Activated CD4-positive, alpha-beta T cell treated with anti-CD3 and anti-CD28 coated beads, Interleukin-2, amount 10 ng/mL, durations not matched to agents 7 days and 5 days (primary cell): ENCODE data around the gene RUNX2. TPM values are rescaled to one million over a fixed set of nuclear protein-coding genes. Genes with fewer than 3 reads are reported as not detected.

Experiments used
- CTCF ChIA-PET: fragments of 350-600 bp; sonication (Branson Sonifier 250); formaldehyde crosslinking; loops from one replicate; lab custom pipeline; 2021; ENCODE audit warnings: antibody characterized with exemption; lab: Charles Lee
- POLR2A ChIA-PET: fragments of 350-600 bp; sonication (Branson Sonifier 250); formaldehyde crosslinking; loops from one replicate; lab custom pipeline; 2021; ENCODE audit warnings: antibody characterized with exemption; lab: Charles Lee
- DNase-seq: peaks from one replicate; pipeline ENCODE4 v3.0.0-alpha.2; 2020
- H3K27ac Mint-ChIP-seq: one replicate; pipeline ENCODE4 v1.8.0; 2021; ENCODE audit warnings: mild to moderate bottlenecking, moderate library complexity, mixed read lengths
- H3K27me3 Mint-ChIP-seq: one replicate; pipeline ENCODE4 v1.8.0; 2021; ENCODE audit warnings: mixed read lengths
- H3K36me3 Mint-ChIP-seq: one replicate; pipeline ENCODE4 v1.8.0; 2021; ENCODE audit warnings: low read depth, mixed read lengths
- H3K4me1 Mint-ChIP-seq: one replicate; pipeline ENCODE4 v1.8.0; 2021; ENCODE audit warnings: mixed read lengths
- H3K4me3 Mint-ChIP-seq: one replicate; pipeline ENCODE4 v1.8.0; 2021; ENCODE audit warnings: mild to moderate bottlenecking, moderate library complexity, mixed read lengths
- H3K9me3 Mint-ChIP-seq: one replicate; pipeline ENCODE4 v1.8.0; 2021; ENCODE audit warnings: mixed read lengths
- total RNA-seq, 2 experiments: library from RNA; stranded (reverse); gene quantifications; one replicate each; pipeline ENCODE4 v1.2.3, GENCODE V29; 2021

The RUNX2 gene
- total RNA-seq, 2 experiments from 2014 or later, result 13.2 to 13.4 TPM

DNA sequence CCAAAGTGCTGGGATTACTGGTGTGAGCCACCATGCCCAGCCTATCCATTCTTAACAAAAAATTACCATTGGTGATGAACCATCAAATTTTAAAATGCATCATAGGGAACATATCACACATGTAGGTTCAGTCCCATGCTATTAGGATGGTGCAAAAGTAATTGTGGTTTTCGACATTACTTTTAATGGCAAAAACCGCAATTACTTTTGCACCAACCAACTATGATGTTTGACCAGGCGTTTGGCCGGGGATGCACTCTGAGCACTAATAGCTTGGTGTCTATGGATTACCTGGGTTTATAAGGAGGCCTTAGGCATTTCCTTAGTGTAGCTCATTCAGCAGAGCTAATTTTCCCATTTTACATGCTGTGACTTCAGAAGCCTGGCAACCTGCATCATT lies 296.1 kb downstream of the RUNX2 start:
- DNase-seq, result no peak
- Mint-ChIP-seq H3K27me3 (no peaks in the 10 kb centered on the region), H3K9me3 (peaks cover 22% of the 10 kb centered on the region), H3K27ac (no peak overlapping the region), H3K36me3 (peaks cover 7% of the 10 kb centered on the region), H3K4me3 (no peak overlapping the region), H3K4me1 (peaks cover 27% of the 10 kb centered on the region)
- ChIA-PET CTCF (interaction anchor here (0.7 to 1.5 kb wide), 6 partner anchors 15 to 47 kb away, joined by 3 read pairs; no protein-coding TSS in a partner anchor), POLR2A (no interaction called here)

DNA sequence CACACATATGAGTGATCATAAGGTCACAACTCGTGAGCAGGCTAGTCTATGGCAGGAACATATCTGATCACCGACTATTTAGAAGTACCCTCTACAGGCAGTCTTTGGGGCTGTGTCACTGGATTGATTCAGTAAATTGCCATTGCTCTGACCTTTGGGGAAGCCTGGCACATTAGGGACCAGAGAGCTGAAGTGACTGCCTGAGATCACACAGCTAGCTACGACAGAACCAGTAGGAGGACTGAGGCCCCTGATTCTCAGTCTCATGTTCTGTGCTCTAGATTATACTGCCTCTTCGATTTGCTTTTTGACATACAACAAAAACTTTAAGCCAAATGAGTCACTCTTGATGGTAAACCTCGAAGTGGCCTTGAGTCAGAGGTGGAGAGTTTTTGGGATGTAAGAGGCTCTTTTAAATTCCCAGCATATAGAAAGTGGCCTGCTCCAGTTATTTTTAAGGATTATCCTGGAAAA lies 297.1 kb downstream of the RUNX2 start:
- DNase-seq, result no peak
- no peak overlapping the region for H3K27ac Mint-ChIP-seq
- no peak overlapping the region for H3K4me3 Mint-ChIP-seq
- no peaks in the 10 kb centered on the region for H3K27me3 Mint-ChIP-seq
- H3K9me3 Mint-ChIP-seq, result peaks cover 22% of the 10 kb centered on the region
- H3K4me1 Mint-ChIP-seq, result peaks cover 21% of the 10 kb centered on the region
- POLR2A ChIA-PET, result no interaction called here
- peaks cover 2% of the 10 kb centered on the region for H3K36me3 Mint-ChIP-seq
- CTCF ChIA-PET, result interaction anchor here (1.0 to 1.5 kb wide), 2 partner anchors 30 to 135 kb away, joined by 3 read pairs; no protein-coding TSS in a partner anchor

DNA sequence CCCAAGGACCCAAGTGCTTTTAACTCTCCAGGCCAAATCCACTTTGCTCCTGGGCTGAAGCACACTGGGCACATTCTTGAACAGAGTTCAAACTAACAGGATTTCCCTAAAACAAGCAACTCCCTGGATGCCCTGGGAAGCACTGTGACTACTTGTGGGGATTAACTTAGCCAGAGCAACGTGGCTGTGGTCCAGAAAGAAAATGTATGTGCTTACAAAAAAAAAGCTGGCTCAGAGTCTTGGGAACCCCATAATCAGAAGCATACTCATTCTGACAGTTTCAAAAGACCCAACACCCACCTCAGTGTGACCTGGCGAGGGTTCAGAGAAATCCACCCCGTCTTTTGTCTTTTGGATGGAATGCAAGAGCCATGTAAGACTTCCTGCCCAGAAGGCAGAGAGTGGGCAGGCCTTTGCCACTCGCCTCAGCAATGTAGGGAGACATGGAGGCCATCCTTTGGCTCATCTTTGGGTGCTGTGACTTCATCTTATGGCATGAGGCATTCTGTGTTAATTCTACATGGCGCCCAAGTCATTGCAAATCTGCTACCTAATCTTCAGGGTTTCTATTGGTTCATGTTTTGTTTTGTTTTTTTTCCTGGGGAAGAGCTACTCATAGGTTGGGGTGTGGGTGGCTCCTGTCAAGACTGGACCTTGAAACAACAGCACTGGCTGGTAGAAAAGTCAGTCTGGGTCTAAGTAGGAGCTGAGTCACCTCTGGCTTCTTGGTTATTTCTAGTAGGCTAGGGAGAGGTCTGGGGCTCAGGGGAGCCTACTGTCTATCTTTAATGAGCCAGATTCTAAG lies 298.2 kb downstream of the RUNX2 start:
- Mint-ChIP-seq H3K4me3 (no peak overlapping the region), H3K4me1 (peaks cover 14% of the 10 kb centered on the region), H3K9me3 (peaks cover 22% of the 10 kb centered on the region), H3K27ac (no peak overlapping the region), H3K27me3 (no peaks in the 10 kb centered on the region), H3K36me3 (peaks cover 2% of the 10 kb centered on the region)
- ChIA-PET POLR2A (no interaction called here), CTCF (interaction anchor here (1.6 kb wide), 1 partner anchor 10 kb away, joined by 4 read pairs; no protein-coding TSS in a partner anchor)
- DNase-seq, result no peak

DNA sequence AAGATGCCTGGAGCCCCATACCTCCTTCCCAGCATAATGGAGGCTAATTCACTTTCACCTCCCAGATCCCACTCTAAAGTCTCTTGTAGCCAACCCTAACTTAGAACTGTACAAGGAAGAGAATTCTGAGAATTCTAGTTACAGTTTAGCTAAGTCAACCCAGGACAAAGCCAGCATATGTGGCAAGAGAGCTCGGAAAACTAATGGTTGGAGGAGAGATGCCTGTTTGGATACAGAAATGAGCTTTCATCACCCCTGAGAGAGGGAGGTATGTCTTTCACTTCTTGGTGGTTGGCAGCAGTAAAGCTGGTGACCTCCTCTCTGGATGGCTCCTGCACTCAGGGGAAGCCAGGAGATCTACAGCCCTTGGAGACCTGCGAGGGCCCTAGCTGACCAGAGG lies 302.2 kb downstream of the RUNX2 start:
- Mint-ChIP-seq H3K9me3 (peaks cover 14% of the 10 kb centered on the region), H3K4me3 (no peak overlapping the region), H3K27ac (no peak overlapping the region), H3K27me3 (no peaks in the 10 kb centered on the region), H3K4me1 (peaks cover 10% of the 10 kb centered on the region), H3K36me3 (peaks cover 2% of the 10 kb centered on the region)
- no peak for DNase-seq
- ChIA-PET CTCF (interaction anchor here (0.7 to 1.8 kb wide), 5 partner anchors 9 to 21 kb away, joined by 3 to 5 read pairs (median 3); no protein-coding TSS in a partner anchor), POLR2A (no interaction called here)

DNA sequence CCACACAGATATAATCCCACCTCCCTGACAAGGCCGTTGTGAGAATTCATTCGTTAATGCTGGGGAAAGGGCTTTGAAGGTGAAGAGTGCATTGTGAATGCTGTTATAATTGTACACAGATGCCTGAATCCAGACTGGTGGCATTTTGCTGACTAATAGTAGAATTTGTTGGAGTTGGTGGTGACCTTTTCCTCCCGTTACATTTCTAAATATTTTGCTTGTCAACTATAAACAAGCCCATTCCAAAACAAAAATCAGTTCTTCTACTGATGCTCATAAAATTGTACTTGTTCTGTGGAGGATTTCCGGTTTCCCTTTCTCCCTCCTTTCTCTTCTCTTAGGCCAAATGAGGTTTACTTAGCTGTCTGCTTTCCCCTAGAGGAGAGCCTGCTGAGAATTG lies 302.7 kb downstream of the RUNX2 start:
- Mint-ChIP-seq H3K9me3 (peaks cover 14% of the 10 kb centered on the region), H3K4me1 (peaks cover 7% of the 10 kb centered on the region), H3K27ac (no peak overlapping the region), H3K36me3 (peaks cover 2% of the 10 kb centered on the region), H3K27me3 (no peaks in the 10 kb centered on the region), H3K4me3 (no peak overlapping the region)
- no peak for DNase-seq
- ChIA-PET POLR2A (no interaction called here), CTCF (interaction anchor here (0.7 to 1.8 kb wide), 4 partner anchors 15 to 21 kb away, joined by 3 to 4 read pairs (median 3); no protein-coding TSS in a partner anchor)

DNA sequence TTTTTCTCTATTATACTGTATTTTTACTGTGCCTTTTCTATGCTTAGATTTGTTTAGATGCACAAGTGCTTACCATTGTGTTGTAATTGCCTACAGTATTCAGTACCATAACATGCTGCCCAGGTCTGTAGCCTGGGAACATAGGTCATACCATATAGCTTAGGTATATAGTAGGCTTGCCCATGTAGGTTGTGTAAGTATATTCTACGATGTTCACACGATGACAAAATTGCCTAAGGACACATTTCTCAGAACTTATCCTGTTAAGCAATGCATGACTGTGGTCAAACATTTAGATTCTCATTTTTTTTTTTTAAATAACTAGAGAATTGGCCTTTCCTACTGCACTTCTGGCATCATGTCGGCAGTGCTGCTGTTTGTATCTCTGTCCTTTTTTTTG lies 303.3 kb downstream of the RUNX2 start:
- no peak for DNase-seq
- ChIA-PET POLR2A (no interaction called here), CTCF (interaction anchor here (1.5 to 1.8 kb wide), 3 partner anchors 14 to 20 kb away, joined by 3 to 4 read pairs (median 3); no protein-coding TSS in a partner anchor)
- no peak overlapping the region for H3K27ac Mint-ChIP-seq
- H3K4me1 Mint-ChIP-seq, result peaks cover 6% of the 10 kb centered on the region
- H3K36me3 Mint-ChIP-seq, result peaks cover 2% of the 10 kb centered on the region
- no peaks in the 10 kb centered on the region for H3K27me3 Mint-ChIP-seq
- H3K9me3 Mint-ChIP-seq, result peaks cover 14% of the 10 kb centered on the region
- H3K4me3 Mint-ChIP-seq, result no peak overlapping the region

DNA sequence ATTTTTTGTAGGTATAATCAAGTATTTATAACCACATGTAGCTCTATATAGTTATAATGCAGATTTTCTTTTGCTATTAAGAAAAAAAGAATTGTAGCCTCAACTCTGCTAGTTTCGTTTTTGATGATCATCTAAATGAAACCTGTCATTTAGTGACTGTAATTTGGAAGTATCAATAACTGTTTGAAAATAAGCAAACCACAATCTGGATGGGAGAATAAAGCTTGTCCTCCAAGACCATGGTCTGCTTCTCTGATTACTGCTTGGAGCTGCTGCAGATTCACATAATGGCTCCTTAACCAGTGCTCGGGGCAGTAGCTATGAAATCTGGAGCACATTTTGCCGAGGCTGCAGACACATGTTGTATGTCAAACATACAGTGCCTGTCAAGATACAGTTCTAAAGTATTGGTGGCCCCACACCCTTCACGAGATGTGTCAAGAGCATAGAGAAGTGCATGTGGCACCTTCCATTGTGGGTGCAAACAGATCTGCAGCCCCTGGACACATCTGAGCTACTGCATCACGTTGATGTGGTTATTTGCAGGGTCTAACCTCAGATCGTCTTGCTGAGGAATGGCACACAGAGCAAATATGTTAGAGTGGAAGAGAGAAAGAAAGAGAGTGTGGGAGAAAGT lies 305.3 kb downstream of the RUNX2 start:
- Mint-ChIP-seq H3K36me3 (peaks cover 2% of the 10 kb centered on the region), H3K27ac (no peak overlapping the region), H3K27me3 (no peaks in the 10 kb centered on the region), H3K4me3 (no peak overlapping the region), H3K4me1 (peaks cover 3% of the 10 kb centered on the region), H3K9me3 (peaks cover 4% of the 10 kb centered on the region)
- no peak for DNase-seq
- POLR2A ChIA-PET, result no interaction called here
- CTCF ChIA-PET, result interaction anchor here (0.9 to 1.2 kb wide), 4 partner anchors 9 to 42 kb away, joined by 3 to 6 read pairs (median 3); no protein-coding TSS in a partner anchor

DNA sequence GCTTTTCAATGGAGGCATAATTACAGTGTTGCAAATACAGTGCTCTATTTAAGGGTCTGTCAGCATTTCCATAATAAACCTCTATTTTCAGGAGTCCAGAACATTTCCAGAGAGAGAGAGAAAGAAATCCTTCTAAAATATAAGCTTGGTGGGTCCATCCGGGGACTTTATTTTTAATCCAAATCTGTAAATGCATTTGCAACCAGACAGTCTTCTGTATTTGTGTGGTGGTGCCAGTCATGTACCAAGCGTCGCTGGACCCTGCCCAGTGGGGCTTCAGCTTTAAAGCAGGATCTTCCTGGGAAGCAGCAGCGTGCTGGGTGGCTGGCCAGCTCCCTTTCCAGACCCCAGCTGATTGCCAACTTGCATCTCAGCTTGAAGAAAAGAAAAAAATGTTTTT lies 306.1 kb downstream of the RUNX2 start:
- DNase-seq, result no peak
- Mint-ChIP-seq H3K36me3 (no peaks in the 10 kb centered on the region), H3K27me3 (no peaks in the 10 kb centered on the region), H3K4me3 (no peak overlapping the region), H3K27ac (no peak overlapping the region), H3K4me1 (peaks cover 1% of the 10 kb centered on the region), H3K9me3 (peaks cover 4% of the 10 kb centered on the region)
- CTCF ChIA-PET, result interaction anchor here (0.8 to 1.0 kb wide), 2 partner anchors 8 to 19 kb away, joined by 3 read pairs; no protein-coding TSS in a partner anchor
- POLR2A ChIA-PET, result no interaction called here

DNA sequence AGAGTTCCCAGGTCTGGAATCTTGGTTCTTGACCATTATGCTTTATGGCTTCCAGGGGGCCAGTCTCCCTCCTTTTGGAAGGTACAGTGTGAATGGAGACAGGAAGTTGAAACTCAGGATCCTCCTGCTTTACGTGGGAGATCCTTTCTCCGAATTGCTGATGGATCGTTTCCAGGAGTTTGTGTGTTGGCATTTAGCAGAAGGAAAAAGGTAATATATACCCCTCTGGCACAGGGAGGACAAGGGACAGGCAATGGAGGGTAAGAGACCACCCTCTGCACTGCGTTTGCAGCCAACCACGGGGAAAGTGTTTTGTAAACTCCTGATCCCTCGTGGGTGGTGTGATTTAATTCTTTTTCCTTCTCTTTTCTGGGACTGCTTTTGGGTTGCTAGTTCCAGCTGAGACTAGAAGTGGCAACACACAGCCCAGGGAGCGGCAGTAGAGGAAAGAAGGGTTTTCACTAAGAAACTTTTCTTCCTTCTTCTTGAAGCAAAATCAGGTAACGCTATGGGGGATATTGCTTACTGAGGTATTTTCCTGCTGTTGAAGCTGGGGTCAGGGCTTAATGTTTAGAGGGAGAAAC lies 307.2 kb downstream of the RUNX2 start:
- ChIA-PET POLR2A (no interaction called here), CTCF (interaction anchor here (1.4 kb wide), 1 partner anchor 10 kb away, joined by 3 read pairs; no protein-coding TSS in a partner anchor)
- Mint-ChIP-seq H3K36me3 (no peaks in the 10 kb centered on the region), H3K4me1 (peaks cover 1% of the 10 kb centered on the region), H3K27me3 (no peaks in the 10 kb centered on the region), H3K27ac (no peak overlapping the region), H3K9me3 (no peaks in the 10 kb centered on the region), H3K4me3 (no peak overlapping the region)
- DNase-seq, result no peak

DNA sequence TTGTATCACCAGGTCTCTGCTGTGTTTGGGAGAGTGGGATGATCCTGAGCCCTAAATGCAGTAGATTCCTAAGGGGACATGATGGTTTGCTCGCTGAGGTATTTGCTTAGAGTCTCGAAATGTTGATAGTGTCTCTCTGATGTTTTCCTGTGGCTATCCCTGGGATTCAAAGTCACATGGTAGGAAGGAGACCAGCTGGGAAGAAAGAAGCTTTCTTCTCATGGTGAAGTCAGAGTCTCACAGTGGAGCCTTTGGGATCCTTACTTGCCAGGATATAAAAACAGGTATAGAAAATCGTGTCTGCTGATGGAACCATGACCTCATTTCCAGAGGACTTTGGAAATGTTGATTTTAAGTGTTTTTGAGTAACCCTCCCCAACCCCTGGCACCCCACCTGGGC lies 308.9 kb downstream of the RUNX2 start:
- Mint-ChIP-seq H3K27ac (no peak overlapping the region), H3K9me3 (no peaks in the 10 kb centered on the region), H3K36me3 (no peaks in the 10 kb centered on the region), H3K4me1 (peaks cover 1% of the 10 kb centered on the region), H3K4me3 (no peak overlapping the region), H3K27me3 (no peaks in the 10 kb centered on the region)
- no peak for DNase-seq
- ChIA-PET POLR2A (no interaction called here), CTCF (interaction anchor here (0.7 kb wide), 1 partner anchor 24 kb away, joined by 3 read pairs; no protein-coding TSS in a partner anchor)

DNA sequence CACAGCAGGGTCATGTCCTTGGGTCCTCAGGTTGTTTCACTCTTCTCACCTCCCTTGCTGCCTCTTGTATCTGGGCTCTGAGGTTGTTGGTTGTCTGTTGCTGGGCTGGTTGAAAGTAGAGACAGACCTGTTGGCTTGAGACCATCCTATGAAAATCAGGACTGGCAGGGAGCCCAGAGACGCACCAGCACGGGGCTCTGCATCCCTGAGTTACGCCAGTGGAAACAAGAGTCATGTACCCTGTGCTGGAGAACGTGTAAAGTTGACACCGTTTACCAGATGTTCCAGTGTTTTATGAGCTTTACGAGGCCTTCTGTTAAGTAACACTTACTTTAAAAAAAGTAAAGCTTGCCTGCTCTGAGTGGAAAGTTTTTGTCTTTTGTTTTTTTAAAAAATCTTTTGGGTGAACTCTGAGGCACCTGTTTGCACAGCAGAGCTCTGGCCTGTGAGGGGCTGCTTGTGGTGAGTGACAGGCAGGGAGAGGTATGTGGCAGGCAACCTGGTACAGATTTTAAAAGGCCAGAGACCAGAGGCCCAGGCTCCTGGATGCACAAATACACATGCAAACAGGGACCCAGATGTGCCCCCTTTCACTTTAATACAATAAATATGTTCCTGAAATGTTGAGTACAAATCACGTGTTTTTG lies 309.6 kb downstream of the RUNX2 start:
- Mint-ChIP-seq H3K9me3 (no peaks in the 10 kb centered on the region), H3K27me3 (no peaks in the 10 kb centered on the region), H3K36me3 (no peaks in the 10 kb centered on the region), H3K4me3 (no peak overlapping the region), H3K4me1 (peaks cover 1% of the 10 kb centered on the region), H3K27ac (no peak overlapping the region)
- ChIA-PET CTCF (no interaction called here), POLR2A (no interaction called here)
- no peak for DNase-seq

DNA sequence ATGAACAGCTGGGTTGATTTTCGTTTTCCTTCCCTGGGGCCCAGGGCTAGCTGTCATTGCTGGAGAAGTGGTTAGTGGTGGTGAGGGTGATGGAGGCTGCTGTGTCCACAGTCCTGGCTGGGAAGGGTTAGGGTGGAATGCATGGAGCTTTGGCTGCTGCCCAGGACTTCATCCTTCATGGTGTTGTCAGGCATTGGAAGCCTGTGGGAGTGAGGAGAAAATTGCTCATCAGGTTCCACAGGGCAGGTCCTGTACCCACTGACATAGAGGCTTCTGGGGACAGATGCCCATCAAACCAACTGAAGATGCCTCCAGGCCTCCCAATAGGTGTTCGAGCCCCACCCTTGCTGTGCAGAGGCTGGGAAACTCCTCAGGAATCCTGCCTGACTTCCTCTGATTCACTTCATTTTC lies 312.0 kb downstream of the RUNX2 start:
- ChIA-PET CTCF (interaction anchor here (1.0 to 1.5 kb wide), 4 partner anchors 9 to 75 kb away, joined by 3 to 5 read pairs (median 3); no protein-coding TSS in a partner anchor), POLR2A (no interaction called here)
- Mint-ChIP-seq H3K27ac (no peak overlapping the region), H3K4me1 (peaks cover 1% of the 10 kb centered on the region), H3K27me3 (no peaks in the 10 kb centered on the region), H3K4me3 (no peak overlapping the region), H3K9me3 (no peaks in the 10 kb centered on the region), H3K36me3 (no peaks in the 10 kb centered on the region)
- no peak for DNase-seq
